ENCODE data around the gene N4BP3.

GRCh38 chr5:178108966-178109365, 4.4 kb upstream of the N4BP3 start:
- TF ChIP-seq CTCF (IDR thresholded peaks at IDR 0.05), result no peak
- no peak for TF ChIP-seq POLR2A (IDR thresholded peaks at IDR 0.05)
